Suprapubic skin (tissue), 4 donors: ENCODE data around the gene FAM171A2.

Experiments used
- POLR2A ChIP-seq, 2 donors: fragments of 450-650 bp; IDR thresholded peaks; one replicate each; pipeline ENCODE4 v1.6.1; 2017; ENCODE audit warnings: antibody characterized with exemption in 2 of 2, mild to moderate bottlenecking in 2 of 2, moderate library complexity in 2 of 2
- POLR2AphosphoS5 ChIP-seq, 3 donors: sonication (generic); formaldehyde crosslinking; IDR thresholded peaks; one replicate each; pipeline ENCODE4 v1.6.1; 2017; ENCODE audit warnings: antibody characterized with exemption in 3 of 3

- no peak for TF ChIP-seq POLR2AphosphoS5 (IDR thresholded peaks at IDR 0.05)
- TF ChIP-seq POLR2A (IDR thresholded peaks at IDR 0.05), result no peak
These were observed 5.6 kb downstream of the FAM171A2 start for GRCh38 chr17:44358066-44358465.
